BLaER1 treated with 17β-estradiol and CSF1 and Interleukin-3, amounts not matched to agents 10 nM and 100 nM (cell line): Measurements from ENCODE around the gene COA1.
"Not testable (repeated sequence)": the region's sequence is repeated elsewhere in the genome, so short reads cannot be mapped to it uniquely, and the experiment has no call there.

Source experiments
- H3K27ac ChIP-seq, 11 experiments: shearing (Covaris generic); formaldehyde crosslinking; 2 replicates each; pipeline ENCODE4 v1.8.1; 2022
- H3K27me3 ChIP-seq, 11 experiments: shearing (Covaris generic); formaldehyde crosslinking; 2 replicates each; pipeline ENCODE4 v1.8.1; 2022
- H3K36me3 ChIP-seq, 11 experiments: shearing (Covaris generic); formaldehyde crosslinking; 2 replicates each; pipeline ENCODE4 v1.8.1; 2022
- H3K4me1 ChIP-seq, 10 experiments: shearing (Covaris generic); formaldehyde crosslinking; 2 replicates each; pipeline ENCODE4 v1.8.1; 2022
- H3K4me2 ChIP-seq, 11 experiments: shearing (Covaris generic); formaldehyde crosslinking; 2 replicates each; pipeline ENCODE4 v1.8.1; 2022
- H3K4me3 ChIP-seq, 10 experiments: shearing (Covaris generic); formaldehyde crosslinking; 2 replicates each; pipeline ENCODE4 v1.8.1; 2022
- H3K9ac ChIP-seq, 11 experiments: shearing (Covaris generic); formaldehyde crosslinking; 2 replicates each; pipeline ENCODE4 v1.8.1; 2022
- H3K9me3 ChIP-seq, 11 experiments: shearing (Covaris generic); formaldehyde crosslinking; replicated peaks in 1 of 11; 2 replicates each; pipeline ENCODE4 v1.8.1; 2022
- H4K20me1 ChIP-seq, 11 experiments: shearing (Covaris generic); formaldehyde crosslinking; 2 replicates each; pipeline ENCODE4 v1.8.1; 2022
- Cebpa-rat ChIP-seq, 11 experiments: shearing (Covaris generic); IDR thresholded peaks; 2 replicates each; pipeline ENCODE4 v1.8.1; 2022

COA1 gene

GRCh38 chr7:43694399-43694748 is 34.9 kb downstream of the COA1 start:
- no peak overlapping the region for H3K4me3 ChIP-seq
- peaks cover 0 to 32% (median 27%) of the 10 kb centered on the region in 11 experiments; a peak in 19 of 22 replicates for H3K9me3 ChIP-seq
- no peak overlapping the region for H3K9ac ChIP-seq
- H3K27me3 ChIP-seq: no peaks in the 10 kb centered on the region
- peaks cover 0 to 73% (median 17%) of the 10 kb centered on the region in 11 experiments; a peak in 13 of 22 replicates for H4K20me1 ChIP-seq
- no peak overlapping the region for H3K27ac ChIP-seq
- TF ChIP-seq Cebpa-rat (IDR thresholded peaks at IDR 0.05): no peak
- H3K4me1 ChIP-seq: peaks cover 0 to 9% (median 0%) of the 10 kb centered on the region in 10 experiments; a peak in 1 of 20 replicates
- H3K4me2 ChIP-seq: no peak overlapping the region
- H3K36me3 ChIP-seq: peaks cover 0 to 15% (median 5%) of the 10 kb centered on the region in 11 experiments; a peak in 7 of 22 replicates

- Histone ChIP-seq H3K9ac (no peak overlapping the region), H3K4me2 (no peak overlapping the region), H3K4me3 (no peak overlapping the region), H3K27me3 (no peaks in the 10 kb centered on the region), H3K4me1 (peaks cover 0 to 9% (median 0%) of the 10 kb centered on the region in 10 experiments; a peak in 1 of 20 replicates), H3K36me3 (peaks cover 0 to 20% (median 7%) of the 10 kb centered on the region in 11 experiments; a peak in 11 of 22 replicates), H4K20me1 (peaks cover 0 to 69% (median 14%) of the 10 kb centered on the region in 11 experiments; a peak in 11 of 22 replicates), H3K27ac (no peak overlapping the region), H3K9me3 (peaks cover 0 to 38% (median 32%) of the 10 kb centered on the region in 11 experiments; a peak in 20 of 22 replicates)
- no peak for TF ChIP-seq Cebpa-rat (IDR thresholded peaks at IDR 0.05)
These were observed 35.5 kb downstream of the COA1 start for GRCh38 chr7:43693687-43694398.

GRCh38 chr7:43692582-43693373 is 36.5 kb downstream of the COA1 start:
- peaks cover 9 to 48% (median 43%) of the 10 kb centered on the region in 11 experiments for H3K9me3 ChIP-seq
- H3K27me3 ChIP-seq: no peaks in the 10 kb centered on the region
- H3K4me3 ChIP-seq: no peak overlapping the region
- H3K4me1 ChIP-seq: peaks cover 0 to 9% (median 0%) of the 10 kb centered on the region in 10 experiments; a peak in 1 of 20 replicates
- H4K20me1 ChIP-seq: peaks cover 0 to 59% (median 13%) of the 10 kb centered on the region in 11 experiments; a peak in 9 of 22 replicates
- TF ChIP-seq Cebpa-rat (IDR thresholded peaks at IDR 0.05): no peak
- no peak overlapping the region for H3K4me2 ChIP-seq
- H3K36me3 ChIP-seq: peaks cover 0 to 31% (median 15%) of the 10 kb centered on the region in 11 experiments; a peak in 19 of 22 replicates
- H3K9ac ChIP-seq: no peak overlapping the region
- no peak overlapping the region for H3K27ac ChIP-seq

- peaks cover 0 to 38% (median 25%) of the 10 kb centered on the region in 11 experiments; a peak in 19 of 22 replicates for H3K36me3 ChIP-seq
- H3K9ac ChIP-seq: no peak overlapping the region
- H3K27me3 ChIP-seq: no peaks in the 10 kb centered on the region
- no peak overlapping the region for H3K27ac ChIP-seq
- peaks cover 0 to 52% (median 13%) of the 10 kb centered on the region in 11 experiments; a peak in 9 of 22 replicates for H4K20me1 ChIP-seq
- no peak overlapping the region for H3K4me3 ChIP-seq
- peaks cover 21 to 60% (median 53%) of the 10 kb centered on the region in 11 experiments for H3K9me3 ChIP-seq
- H3K4me1 ChIP-seq: peaks cover 0 to 9% (median 0%) of the 10 kb centered on the region in 10 experiments; a peak in 1 of 20 replicates
- no peak overlapping the region; a peak in 1 of 22 replicates for H3K4me2 ChIP-seq
- TF ChIP-seq Cebpa-rat (IDR thresholded peaks at IDR 0.05): no peak
These were observed 37.7 kb downstream of the COA1 start for GRCh38 chr7:43691611-43692010.

- Histone ChIP-seq H3K9me3 (peaks cover 37 to 78% (median 72%) of the 10 kb centered on the region in 11 experiments), H3K4me1 (peaks cover 0 to 9% (median 0%) of the 10 kb centered on the region in 10 experiments; a peak in 1 of 20 replicates), H3K4me3 (no peak overlapping the region), H3K36me3 (peaks cover 2 to 52% (median 34%) of the 10 kb centered on the region in 11 experiments; a peak in 21 of 22 replicates), H4K20me1 (peaks cover 0 to 35% (median 7%) of the 10 kb centered on the region in 11 experiments; a peak in 7 of 22 replicates), H3K9ac (no peak overlapping the region), H3K4me2 (no peak overlapping the region), H3K27ac (no peak overlapping the region), H3K27me3 (no peaks in the 10 kb centered on the region)
- no peak for TF ChIP-seq Cebpa-rat (IDR thresholded peaks at IDR 0.05)
These were observed 40.2 kb downstream of the COA1 start for GRCh38 chr7:43689115-43689514.

- not testable (repeated sequence) for H3K4me1 ChIP-seq, H3K4me3 ChIP-seq, H3K27ac ChIP-seq, H3K4me2 ChIP-seq, H3K27me3 ChIP-seq, H3K9ac ChIP-seq
- H3K9me3 ChIP-seq: peaks cover 50 to 90% (median 85%) of the 10 kb centered on the region in 11 experiments
- peaks cover 6 to 58% (median 39%) of the 10 kb centered on the region in 11 experiments; a peak in 21 of 22 replicates for H3K36me3 ChIP-seq
- peaks cover 0 to 22% (median 7%) of the 10 kb centered on the region in 11 experiments; a peak in 6 of 22 replicates for H4K20me1 ChIP-seq
These were observed 41.5 kb downstream of the COA1 start for GRCh38 chr7:43687866-43688265.

- H4K20me1 ChIP-seq: peaks cover 0 to 15% (median 5%) of the 10 kb centered on the region in 11 experiments; a peak in 6 of 22 replicates
- H3K27me3 ChIP-seq: no peaks in the 10 kb centered on the region
- H3K9ac ChIP-seq: no peak overlapping the region
- peaks cover 0 to 7% (median 0%) of the 10 kb centered on the region in 10 experiments; a peak in 1 of 20 replicates for H3K4me1 ChIP-seq
- H3K27ac ChIP-seq: no peak overlapping the region
- H3K4me2 ChIP-seq: no peak overlapping the region
- H3K4me3 ChIP-seq: no peak overlapping the region
- peaks cover 6 to 58% (median 39%) of the 10 kb centered on the region in 11 experiments; a peak in 21 of 22 replicates for H3K36me3 ChIP-seq
- TF ChIP-seq Cebpa-rat (IDR thresholded peaks at IDR 0.05): no peak
- H3K9me3 ChIP-seq: peaks cover 53 to 96% (median 89%) of the 10 kb centered on the region in 11 experiments
These were observed 42.3 kb downstream of the COA1 start for GRCh38 chr7:43686991-43687390.

- TF ChIP-seq Cebpa-rat (IDR thresholded peaks at IDR 0.05): no peak
- H4K20me1 ChIP-seq: peaks cover 0 to 17% (median 0%) of the 10 kb centered on the region in 11 experiments; a peak in 4 of 22 replicates
- H3K9ac ChIP-seq: no peak overlapping the region
- H3K27me3 ChIP-seq: no peaks in the 10 kb centered on the region
- H3K4me1 ChIP-seq: peaks cover 0 to 5% (median 0%) of the 10 kb centered on the region in 10 experiments; a peak in 2 of 20 replicates
- H3K36me3 ChIP-seq: peaks cover 6 to 39% (median 20%) of the 10 kb centered on the region in 11 experiments; a peak in 19 of 22 replicates
- no peak overlapping the region for H3K4me3 ChIP-seq
- H3K27ac ChIP-seq: no peak overlapping the region
- peaks cover 29 to 92% (median 78%) of the 10 kb centered on the region in 11 experiments for H3K9me3 ChIP-seq
- no peak overlapping the region for H3K4me2 ChIP-seq
These were observed 48.6 kb downstream of the COA1 start for GRCh38 chr7:43680736-43681135.
